ENCODE measurements around the gene C13orf46.
"Not testable (repeated sequence)": the region's sequence is repeated elsewhere in the genome, so short reads cannot be mapped to it uniquely, and the experiment has no call there.

C13orf46 gene

DNA sequence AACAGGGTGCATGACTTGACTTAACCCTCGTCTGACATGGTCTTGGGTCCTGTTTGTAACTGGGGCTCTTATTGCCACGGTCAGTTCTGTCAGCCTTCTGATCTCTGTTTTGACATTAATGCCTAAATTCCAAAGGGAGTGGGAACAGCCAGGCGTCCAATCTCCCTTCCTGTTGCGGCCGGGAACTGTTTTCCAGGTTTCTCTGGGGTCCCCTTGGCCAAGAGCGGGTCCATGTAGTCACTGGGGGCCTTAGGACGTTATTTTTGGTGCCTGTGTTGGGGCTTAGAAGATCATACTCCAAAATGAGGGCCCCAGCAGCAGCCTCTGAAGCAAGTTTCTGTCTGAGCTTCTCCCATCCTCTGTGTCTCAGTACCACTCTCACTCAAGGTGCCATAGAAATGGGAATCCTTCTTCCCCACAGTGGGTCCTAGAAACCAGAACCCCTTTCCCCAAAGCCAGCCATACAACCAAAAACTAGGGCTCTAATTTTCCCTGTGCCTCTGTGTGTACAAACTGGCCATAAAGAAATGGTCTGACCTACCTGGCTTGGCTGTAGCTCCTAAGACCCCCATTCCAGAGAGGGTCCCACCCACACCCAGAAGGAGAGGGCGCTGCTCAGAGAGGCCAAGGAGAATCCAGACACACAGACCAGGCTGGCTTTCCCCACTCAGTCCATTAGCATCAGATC, 50.4 kb downstream of the C13orf46 start:
- no peak for DNase-seq (ENCODE audit: low read depth in 3 of 3)

GRCh38 chr13:113922412-113923118, 51.3 kb downstream of the C13orf46 start:
- no peak for DNase-seq (ENCODE audit: low read depth in 3 of 3)

DNA sequence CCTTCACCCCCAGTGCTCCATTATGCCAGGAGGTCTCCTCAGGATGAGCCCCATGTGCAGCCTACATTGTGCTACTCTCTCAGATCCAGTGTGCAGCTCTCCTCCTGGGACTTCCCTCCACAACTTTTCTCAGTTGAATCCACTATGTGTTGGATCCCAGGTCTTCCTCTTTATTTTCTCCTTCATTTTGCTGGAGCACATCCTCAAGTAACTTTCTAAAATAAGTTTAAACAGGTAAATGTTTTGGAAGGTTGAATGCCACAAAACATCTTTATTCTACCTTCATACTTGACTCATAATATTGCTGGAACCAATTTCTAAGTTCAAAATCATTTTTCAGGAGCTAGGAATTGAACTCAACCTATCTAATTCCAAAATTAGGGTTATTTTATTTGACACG, 52.1 kb downstream of the C13orf46 start:
- DNase-seq (ENCODE audit: low read depth in 3 of 3) = no peak

GRCh38 chr13:113920606-113921286, 53.1 kb downstream of the C13orf46 start:
- DNase-seq (ENCODE audit: low read depth in 3 of 3) = no peak

- no peak for DNase-seq (ENCODE audit: low read depth in 3 of 3)
These were observed 53.9 kb downstream of the C13orf46 start for GRCh38 chr13:113919761-113920559.

GRCh38 chr13:113918981-113919701, 54.7 kb downstream of the C13orf46 start:
- no peak for DNase-seq (ENCODE audit: low read depth in 3 of 3)

- DNase-seq (ENCODE audit: low read depth in 3 of 3) = no peak
These were observed 55.3 kb downstream of the C13orf46 start for GRCh38 chr13:113918580-113918979.

GRCh38 chr13:113917594-113918371, 56.1 kb downstream of the C13orf46 start:
- no peak for DNase-seq (ENCODE audit: low read depth in 3 of 3)

DNA sequence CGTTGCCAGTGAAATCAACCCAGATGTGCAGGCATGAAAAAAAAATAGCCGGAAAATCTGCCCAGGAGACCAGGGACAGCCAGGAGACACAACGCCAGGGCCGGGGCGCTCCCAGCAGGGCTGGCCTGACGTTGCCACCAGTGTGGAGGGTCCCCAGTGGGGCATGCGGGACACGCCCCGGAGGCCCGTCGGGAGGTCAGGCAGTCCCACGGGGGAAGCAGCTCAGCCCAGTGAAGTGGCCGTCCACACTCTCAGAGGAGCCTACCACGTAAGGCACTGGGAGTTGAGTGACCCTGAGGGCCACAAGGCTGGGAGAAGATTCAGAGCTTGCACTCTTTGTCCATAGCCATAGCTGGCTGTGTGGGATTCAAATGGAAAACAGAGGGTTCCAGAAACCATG, 56.8 kb downstream of the C13orf46 start:
- DNase-seq (ENCODE audit: low read depth in 3 of 3) = no peak

DNA sequence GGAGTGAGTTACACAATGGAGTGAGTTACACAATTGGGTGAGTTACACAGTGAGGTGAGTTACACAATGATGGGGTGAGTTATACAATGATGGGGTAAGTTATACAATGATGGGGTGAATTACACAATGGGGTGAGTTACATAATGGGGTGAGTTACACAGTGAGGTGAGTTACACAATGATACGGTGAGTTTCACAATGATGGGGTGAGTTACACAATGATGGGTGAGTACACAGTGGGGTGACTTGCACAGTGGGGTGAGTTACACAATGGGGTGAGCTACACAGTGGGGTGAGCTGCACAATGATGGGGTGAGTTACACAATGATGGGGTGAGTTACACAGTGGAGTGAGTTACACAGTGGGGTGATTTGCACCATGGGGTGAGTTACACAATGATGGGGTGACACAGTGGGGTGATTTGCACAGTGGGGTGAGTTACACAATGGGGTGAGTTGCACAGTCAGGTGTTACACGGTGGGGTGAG, 57.5 kb downstream of the C13orf46 start:
- DNase-seq (ENCODE audit: low read depth in 3 of 3) = no peak

DNA sequence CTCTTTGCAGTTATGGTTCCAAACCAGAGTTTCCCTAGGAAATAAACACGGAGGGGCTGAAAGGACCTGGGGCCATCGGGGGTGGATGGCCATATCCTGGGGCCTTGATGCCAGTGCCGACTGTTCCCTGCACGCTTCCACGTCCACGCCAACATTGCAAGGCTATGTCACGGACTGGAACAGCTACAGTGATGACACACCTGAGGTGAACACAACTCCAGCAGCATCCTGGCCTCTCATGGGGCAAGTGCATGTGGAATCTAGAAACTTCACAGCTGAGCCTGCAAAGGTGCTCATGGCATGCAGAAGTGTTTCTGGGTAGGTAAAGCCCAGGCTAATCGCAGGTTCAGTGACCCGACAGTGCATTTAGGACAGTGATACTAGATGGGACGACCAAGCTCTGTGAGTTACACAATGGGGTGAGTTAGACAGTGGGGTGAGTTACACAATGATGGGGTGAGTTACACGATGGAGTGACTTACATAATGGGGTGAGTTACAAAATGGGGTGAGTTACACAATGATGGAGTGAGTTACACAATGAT, 58.0 kb downstream of the C13orf46 start:
- no peak for DNase-seq (ENCODE audit: low read depth in 3 of 3)

GRCh38 chr13:113915012-113915763, 58.7 kb downstream of the C13orf46 start:
- no peak for DNase-seq (ENCODE audit: low read depth in 3 of 3)

DNA sequence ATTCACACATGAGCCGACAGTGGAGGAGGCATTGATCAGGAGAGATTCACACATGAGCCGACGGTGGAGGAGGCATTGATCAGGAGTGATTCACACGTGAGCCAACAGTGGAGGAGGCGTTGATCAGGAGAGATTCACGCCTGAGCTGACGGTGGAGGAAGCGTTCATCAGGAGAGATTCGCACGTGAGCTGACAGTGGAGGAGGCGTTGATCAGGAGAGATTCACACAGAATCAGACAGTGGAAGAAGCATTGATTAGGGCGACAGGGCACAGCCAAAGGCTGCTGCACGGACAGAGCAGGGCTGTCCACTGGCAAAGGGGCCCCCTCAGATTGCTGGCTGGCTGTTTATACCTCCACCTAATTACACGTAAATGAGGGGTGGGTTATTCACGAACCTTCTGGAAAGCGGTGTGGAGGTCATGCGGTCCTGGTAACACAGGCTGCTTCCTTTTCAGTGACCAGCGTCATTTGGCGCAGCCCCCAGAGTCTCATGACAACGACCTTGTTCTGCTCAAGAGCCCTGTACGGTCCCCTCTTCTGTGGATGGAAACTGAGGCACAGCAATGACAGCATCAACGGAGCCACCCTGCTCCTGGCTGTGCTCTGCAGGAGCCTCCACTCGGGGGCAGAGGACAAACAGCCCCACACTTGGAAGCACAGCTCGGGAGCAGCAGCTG, 59.4 kb downstream of the C13orf46 start:
- no peak for DNase-seq (ENCODE audit: low read depth in 3 of 3)

GRCh38 chr13:113913838-113914237, 60.0 kb downstream of the C13orf46 start:
- DNase-seq (ENCODE audit: low read depth in 3 of 3) = not testable (repeated sequence)

- DNase-seq (ENCODE audit: low read depth in 3 of 3) = not testable (repeated sequence)
These were observed 60.5 kb downstream of the C13orf46 start for GRCh38 chr13:113913408-113913807.

DNA sequence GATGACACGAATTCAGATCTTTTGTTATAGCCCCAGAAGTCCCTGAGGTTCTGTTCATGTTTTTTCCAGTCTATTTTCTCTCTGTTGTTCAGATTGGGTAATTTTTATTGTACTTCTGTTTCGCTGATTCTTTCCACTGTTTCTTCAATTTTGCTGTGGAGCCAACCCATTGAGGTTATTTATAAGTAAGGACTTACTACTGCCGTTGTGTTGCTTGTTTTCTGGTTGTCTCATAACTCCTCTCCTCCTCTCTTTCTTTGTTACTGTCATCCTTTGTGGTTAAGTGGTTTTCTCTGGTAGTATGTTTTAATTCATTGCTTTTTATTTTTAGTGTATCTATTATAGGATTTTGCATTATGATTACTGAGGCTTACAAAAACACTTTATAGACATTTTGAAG, 61.3 kb downstream of the C13orf46 start:
- no peak for DNase-seq (ENCODE audit: low read depth in 3 of 3)

DNA sequence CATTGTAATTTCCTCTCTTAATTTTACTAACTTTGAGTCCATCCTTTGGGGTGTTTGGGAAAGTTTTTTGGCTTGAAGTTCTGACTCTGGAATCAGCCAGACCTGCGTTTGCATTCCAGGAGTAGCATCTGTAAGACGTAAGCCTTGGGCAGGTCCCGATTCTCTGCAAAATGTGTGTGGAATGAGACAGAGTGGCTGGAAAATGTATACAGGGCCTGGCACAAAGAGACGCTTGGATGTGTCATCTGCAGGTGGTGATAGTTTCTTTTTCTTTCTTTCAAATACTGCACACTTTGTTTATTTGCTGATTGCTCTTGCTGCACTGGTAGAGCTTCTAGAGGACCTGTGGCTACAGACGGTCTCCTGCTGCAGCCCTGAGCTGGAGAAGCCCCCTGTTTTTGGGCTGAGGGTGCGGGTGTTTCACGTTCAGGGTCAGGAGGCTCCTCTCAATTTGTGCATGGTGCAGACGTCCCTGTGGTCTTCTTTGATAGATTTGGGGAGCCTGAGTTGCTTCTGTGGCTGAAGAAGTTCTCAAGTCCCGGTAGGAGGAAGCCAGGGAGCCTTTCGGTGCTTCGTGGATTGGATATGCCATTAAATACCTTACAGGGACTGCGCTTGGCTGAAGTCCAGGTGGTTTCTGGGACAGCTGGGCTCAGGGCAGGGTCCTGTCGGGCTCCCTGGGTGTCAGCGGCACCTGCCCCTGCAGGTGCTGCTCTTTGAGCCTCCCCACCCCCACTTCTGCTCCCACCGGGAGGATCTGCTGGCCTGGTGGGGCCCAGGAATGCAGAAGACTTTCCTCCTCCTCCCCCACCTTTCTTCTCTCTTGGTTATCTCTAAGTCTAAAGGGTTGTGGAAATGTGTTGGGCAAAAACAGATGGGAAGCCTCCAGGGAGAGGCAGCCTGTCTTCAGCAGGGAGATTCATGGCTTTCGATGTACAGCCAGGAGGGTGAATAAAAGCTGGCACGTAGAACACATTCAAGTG, 66.0 kb downstream of the C13orf46 start:
- no peak for DNase-seq (ENCODE audit: low read depth in 3 of 3)

DNA sequence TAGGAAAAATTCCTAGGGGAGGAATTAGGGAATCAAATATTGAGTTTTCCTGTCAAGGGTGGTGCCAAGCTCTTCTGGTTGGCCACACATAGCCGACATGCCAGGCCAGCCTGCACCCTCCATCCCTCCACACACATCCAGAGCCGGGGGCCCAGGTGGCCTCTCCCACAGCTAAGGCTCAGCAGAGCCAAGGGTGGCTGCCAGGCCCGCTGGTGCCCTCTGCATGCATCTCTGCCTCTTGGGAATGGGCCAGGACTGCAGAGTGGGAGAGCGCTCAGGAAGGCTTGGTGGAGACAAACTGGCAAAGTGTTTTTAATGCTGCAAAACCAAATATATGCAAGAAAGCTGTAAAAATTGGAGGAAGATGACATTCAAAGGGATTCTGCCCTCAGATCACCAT, 67.3 kb downstream of the C13orf46 start:
- DNase-seq (ENCODE audit: low read depth in 3 of 3) = no peak

Data from stimulated activated CD4-positive, alpha-beta T cell treated with anti-CD3 and anti-CD28 coated beads, TNF-alpha, amount 100 ng/mL, for 4 hours (primary cell).